ENCODE measurements around the gene KIFC1.
"Not testable (repeated sequence)": the region's sequence is repeated elsewhere in the genome, so short reads cannot be mapped to it uniquely, and the experiment has no call there.

Gene KIFC1

GRCh38 chr6:33373960-33374910 is 17.4 kb upstream of the KIFC1 start:
- DNase-seq (ENCODE audit: low read depth): no peak

- peak; percentile 91 for DNase-seq (ENCODE audit: low read depth)
Observed at GRCh38 chr6:33375143-33375671, 16.4 kb upstream of the KIFC1 start.

DNA sequence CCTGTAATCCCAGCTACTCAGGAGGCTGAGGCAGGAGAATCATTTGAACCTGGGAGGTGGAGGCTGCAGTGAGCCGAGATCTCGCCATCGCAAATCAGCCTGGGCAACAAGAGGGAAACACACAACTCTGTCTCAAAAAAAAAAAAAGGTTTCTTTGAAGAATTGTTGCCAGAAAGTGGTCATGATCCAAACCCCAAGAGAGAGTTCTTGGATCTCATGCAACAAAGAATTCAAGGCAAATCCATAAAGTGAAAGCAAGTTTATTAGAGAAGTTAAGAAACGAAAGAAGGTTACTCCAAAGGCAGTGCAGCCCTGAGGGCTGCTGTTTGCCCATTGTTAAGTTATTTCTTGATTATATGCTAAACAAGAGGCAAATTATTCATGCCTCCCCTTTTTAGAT is 14.5 kb upstream of the KIFC1 start:
- peak; percentile 79 for DNase-seq (ENCODE audit: low read depth)

GRCh38 chr6:33379184-33379583 is 12.4 kb upstream of the KIFC1 start:
- DNase-seq (ENCODE audit: low read depth): not testable (repeated sequence)

DNA sequence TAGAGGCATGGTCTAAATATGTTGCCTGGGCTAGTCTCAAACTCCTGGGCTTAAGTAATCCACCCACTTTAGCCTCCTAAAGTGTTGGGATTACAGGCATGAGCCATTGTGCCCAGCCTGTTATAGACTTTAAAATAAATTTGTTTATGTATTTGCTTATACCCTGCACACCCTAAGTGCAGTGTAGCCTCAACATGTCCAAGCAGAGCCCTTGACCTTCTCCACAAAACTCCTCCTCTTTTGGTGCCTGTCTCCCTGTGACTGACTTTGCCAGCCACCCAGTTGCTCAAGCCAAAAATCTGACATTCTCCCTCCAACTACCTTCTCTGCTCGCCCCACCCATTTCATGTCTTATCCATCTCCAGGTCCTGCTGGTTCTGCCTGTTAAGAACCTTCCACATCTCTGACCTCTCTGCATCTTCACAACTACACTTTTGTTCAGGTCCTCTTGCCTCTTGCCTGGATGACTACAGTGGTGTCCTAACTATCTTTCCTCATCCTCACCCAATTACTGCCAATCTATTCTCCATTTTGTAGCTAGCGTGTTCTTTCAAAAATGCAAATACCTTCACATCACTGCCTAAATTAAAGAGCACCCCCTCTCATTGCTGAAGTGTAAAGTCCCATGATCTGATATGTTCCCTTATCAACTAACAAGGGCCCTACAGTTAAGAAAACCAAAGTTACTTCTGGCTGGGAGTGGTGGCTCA is 11.2 kb upstream of the KIFC1 start:
- DNase-seq (ENCODE audit: low read depth): no peak

DNA sequence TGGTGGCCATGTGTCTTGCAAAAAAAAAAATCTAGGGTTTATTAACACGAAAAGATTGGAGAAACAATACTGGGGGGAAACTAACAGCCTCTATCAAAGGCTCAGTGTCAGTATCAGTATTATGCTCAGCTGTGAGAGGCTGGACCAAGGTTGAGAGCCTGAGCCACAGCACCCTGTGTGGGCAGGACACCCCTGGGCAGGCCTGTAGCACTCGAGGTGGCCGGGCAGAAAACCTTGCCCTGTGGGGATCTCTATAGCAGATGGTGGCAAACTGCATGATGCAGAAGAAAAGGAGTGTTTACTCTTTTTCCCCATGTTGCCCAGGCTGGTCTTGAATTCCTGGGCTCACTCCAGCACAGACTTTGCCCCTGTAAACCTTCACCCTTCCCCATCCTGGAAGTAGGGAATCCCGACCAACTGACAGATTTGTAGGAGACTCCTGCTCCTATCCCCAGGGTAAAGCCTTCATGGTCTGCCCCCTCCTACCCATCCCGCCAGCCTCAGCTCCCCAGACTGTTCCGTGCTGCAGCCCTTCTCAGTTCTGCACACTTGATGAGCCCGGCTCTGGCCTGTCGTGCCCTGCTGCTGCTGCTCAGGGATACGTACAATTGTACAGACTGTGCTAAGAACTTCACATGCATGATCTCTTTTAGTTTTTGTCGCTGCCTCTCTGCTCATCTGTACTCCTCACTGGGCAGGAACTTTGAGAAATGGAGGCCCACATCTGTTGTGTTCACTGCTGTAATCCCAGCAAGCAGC is 8.0 kb upstream of the KIFC1 start:
- DNase-seq (ENCODE audit: low read depth): no peak

DNA sequence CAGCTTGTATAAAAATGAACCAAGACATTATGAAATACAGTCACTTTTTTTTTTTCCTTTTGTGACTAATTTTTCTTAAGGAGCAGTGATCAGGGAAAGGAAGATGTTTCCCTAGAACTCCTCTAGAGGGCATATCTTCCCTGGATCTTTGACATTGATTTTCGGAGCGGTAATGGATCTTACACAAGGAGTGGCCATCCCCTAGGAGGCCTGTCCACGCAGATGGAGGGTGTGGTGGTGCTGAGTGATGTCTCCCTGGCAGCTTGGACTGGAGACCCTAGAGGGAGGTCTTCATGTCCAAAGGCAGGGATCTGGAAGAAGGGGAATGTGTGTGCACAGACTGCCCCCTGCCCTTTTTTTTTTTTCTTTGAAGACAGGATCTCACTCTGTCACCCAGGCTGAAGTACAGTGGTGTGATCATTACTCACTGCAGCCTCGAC is 7.0 kb upstream of the KIFC1 start:
- DNase-seq (ENCODE audit: low read depth): peak; percentile 82

DNA sequence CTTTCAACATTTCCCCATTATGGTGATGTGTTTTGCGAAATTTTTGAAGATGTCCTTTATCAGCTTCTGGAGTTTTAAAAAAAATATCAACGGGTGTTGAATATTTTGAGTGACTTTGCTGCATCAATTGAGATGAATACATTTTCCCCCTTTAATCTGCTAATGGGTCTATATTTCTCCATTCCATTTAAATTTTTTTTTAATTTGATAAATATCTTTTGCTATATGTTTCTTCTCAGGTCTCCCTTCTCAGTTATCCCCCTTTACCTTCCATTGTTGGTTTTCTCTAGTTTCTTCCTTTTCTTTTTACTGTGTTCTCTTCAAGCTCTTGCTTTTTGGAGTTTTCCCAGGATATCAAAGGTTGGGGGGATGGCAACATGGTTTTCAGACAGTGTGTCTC is 1.4 kb upstream of the KIFC1 start:
- DNase-seq (ENCODE audit: low read depth): no peak

GRCh38 chr6:33390767-33391277 is 801 bp upstream of the KIFC1 start:
- DNase-seq (ENCODE audit: low read depth): no peak

- no peak for DNase-seq (ENCODE audit: low read depth)
Observed at GRCh38 chr6:33391922-33392594, 435 bp downstream of the KIFC1 start.

GRCh38 chr6:33392595-33392948 is 949 bp downstream of the KIFC1 start:
- no peak for DNase-seq (ENCODE audit: low read depth)

GRCh38 chr6:33392979-33393378 is 1.4 kb downstream of the KIFC1 start:
- no peak for DNase-seq (ENCODE audit: low read depth)

DNA sequence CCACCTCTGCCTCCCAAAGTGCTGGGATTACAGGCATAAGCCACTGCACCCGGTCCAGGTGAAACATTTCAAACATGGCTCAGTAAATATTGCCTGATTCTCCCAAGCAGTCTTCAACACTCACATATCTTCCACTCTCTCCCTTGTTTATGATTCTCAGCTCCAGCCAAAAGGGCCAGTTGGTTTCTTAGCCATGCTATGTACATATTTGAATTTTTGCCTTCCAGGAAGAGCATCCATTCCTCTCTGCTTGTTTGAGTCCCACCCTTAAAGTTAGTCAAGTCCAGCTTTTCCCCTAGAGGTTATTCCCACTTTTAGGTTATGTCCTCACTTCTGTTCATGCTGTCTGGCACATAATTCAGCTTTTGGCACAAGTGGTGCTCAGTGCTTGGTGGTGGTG is 5.9 kb downstream of the KIFC1 start:
- no peak for DNase-seq (ENCODE audit: low read depth)

DNA sequence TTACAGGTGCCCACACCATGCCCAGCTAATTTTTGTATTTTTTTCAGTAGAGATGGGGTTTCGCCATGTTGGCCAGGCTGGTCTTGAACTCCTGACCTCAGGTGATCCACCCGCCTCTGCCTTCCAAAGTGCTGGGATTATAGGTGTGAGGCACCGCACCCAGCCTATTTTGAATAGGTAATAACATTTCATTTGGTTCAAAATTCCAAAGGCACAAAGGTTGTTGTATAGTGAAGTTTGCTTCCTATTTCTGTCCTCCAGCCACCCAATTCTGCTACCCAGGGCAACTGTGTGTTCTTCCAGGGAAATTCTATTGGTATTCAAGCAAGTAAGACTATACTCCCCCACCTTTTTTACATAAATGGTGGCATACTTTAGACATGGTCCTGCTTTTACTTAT is 7.0 kb downstream of the KIFC1 start:
- not testable (repeated sequence) for DNase-seq (ENCODE audit: low read depth)

DNA sequence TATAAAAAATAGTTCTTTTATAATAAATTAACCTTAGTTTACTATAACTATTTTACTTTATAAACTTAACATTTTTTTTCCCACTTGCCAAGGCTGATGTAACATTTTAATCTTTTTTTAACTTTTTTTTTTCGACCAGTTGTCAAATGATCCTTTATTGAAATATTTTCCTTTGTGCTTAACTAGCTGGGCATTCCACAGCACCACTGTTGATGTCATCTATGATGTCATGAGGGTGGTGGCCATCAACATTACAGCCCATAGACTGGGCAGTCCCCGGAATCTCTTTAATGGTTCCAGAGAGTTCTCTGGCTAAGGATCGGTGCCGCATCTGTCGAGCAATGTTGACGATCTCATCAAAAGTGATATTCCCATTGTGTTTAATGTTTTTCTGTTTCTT is 8.3 kb downstream of the KIFC1 start:
- not testable (repeated sequence) for DNase-seq (ENCODE audit: low read depth)

GRCh38 chr6:33404884-33405283 is 13.3 kb downstream of the KIFC1 start:
- DNase-seq (ENCODE audit: low read depth): no peak

- no peak for DNase-seq (ENCODE audit: low read depth)
Observed at GRCh38 chr6:33405386-33405940, 13.8 kb downstream of the KIFC1 start.

DNA sequence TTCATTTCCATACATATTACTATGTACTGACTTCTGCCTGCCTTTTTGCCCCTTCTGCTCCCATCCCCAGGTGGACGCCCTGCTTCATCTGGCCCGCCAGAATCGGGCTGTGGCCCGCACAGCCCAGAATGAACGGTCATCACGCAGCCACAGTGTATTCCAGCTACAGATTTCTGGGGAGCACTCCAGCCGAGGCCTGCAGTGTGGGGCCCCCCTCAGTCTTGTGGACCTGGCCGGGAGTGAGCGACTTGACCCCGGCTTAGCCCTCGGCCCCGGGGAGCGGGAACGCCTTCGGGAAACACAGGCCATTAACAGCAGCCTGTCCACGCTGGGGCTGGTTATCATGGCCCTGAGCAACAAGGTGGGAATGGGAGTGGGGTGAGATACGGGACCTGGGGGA is 14.5 kb downstream of the KIFC1 start:
- no peak for DNase-seq (ENCODE audit: low read depth)

GRCh38 chr6:33407132-33407718 is 15.6 kb downstream of the KIFC1 start:
- DNase-seq (ENCODE audit: low read depth): peak; percentile 60

DNA sequence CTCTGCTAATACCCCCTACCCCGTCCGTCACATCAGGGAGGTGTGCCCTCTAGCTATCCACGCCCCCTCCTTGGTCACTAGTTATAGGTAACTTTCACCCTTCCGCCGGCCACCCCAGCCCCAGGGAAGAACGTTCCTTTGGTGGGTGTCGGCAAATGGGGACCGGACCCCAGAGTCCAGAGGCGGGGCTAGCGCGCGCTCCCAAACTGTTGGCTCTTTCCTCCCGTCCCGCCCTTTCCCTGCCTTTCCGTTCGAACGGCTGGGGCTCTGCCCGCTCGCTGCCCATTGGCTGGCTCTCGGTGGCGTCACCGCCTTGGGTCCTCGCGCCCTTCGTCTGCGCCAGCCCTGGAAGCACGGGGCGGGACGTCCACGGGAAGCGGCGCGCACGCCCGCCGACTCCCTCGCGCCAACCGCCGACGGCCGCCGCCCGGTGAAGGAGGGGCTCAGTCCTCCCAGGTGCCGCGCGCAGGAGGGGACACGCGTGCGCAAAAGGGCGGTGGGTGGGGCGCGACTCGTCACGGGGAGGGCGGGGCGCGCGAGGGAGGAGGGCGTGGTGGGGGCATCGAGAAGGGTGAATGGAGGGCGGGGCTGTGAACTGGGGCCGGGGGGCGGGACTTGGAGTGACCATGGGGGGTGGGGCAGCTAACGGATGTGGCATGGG is 18.6 kb downstream of the KIFC1 start:
- peak; percentile 96 for DNase-seq (ENCODE audit: low read depth)

Data from stromal cell of bone marrow (primary cell).